ENCODE measurements around the gene WDR89.

DNA sequence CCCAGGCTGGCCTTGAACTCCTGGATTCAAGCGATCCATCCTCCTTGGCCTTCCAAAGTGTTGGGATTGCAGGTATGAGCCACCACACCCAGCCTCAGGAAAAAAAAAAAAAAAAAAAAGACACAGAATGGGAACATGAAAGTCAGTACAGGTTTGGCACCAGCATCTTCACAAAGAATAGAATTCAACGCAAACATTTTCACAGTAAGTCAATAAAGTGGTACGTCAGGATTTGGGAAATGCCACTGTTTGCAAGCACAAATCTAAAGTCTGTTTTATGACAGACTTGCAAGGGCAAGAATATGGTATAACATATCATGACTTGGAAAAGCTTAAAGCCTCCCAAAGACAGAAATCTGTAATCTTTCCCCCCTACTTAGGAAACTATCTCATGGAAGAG is 34.9 kb upstream of the WDR89 start:
- TF ChIP-seq CTCF (IDR thresholded peaks at IDR 0.05) (no peak), POLR2A (IDR thresholded peaks at IDR 0.05) (no peak)
